ENCODE results near the gene FBXO40. TPM values are rescaled to one million over a fixed set of nuclear protein-coding genes. Genes with fewer than 3 reads are reported as not detected.

The FBXO40 gene
- total RNA-seq, 2 donors from 2014 or later: not detected

DNA sequence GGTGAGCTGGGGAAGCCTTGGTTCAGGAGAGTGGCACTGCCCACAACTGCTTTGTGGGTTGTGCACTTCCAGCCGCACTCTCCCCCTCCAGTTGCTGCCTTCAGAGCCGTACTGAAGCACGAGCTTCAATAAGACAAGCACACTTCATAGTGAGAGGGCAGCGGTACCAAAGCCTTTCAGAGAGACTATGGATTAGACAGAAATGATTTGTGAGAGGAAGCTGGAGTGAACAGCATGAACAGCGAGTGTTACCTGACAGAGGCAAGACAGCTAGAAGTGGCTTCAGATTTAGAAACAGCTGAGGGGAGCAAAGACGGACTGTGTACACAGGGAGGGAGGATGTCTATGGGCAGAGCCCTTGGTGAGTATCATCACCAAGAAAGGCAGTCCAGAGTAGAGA, 36.4 kb downstream of the FBXO40 start:
- DNase-seq: no peak
- TF ChIP-seq, protein P1, sequence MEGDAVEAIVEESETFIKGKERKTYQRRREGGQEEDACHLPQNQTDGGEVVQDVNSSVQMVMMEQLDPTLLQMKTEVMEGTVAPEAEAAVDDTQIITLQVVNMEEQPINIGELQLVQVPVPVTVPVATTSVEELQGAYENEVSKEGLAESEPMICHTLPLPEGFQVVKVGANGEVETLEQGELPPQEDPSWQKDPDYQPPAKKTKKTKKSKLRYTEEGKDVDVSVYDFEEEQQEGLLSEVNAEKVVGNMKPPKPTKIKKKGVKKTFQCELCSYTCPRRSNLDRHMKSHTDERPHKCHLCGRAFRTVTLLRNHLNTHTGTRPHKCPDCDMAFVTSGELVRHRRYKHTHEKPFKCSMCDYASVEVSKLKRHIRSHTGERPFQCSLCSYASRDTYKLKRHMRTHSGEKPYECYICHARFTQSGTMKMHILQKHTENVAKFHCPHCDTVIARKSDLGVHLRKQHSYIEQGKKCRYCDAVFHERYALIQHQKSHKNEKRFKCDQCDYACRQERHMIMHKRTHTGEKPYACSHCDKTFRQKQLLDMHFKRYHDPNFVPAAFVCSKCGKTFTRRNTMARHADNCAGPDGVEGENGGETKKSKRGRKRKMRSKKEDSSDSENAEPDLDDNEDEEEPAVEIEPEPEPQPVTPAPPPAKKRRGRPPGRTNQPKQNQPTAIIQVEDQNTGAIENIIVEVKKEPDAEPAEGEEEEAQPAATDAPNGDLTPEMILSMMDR (IDR thresholded peaks at IDR 0.05): no peak
- H3K4me3 ChIP-seq: no peak overlapping the region
- H3K9ac ChIP-seq (ENCODE audit: low read depth in 2 of 2, low read length in 2 of 2): no peak overlapping the region
- intact Hi-C loops (cut with DNase I): no loop called here
- no peaks in the 10 kb centered on the region for H3K36me3 ChIP-seq
- no peak overlapping the region for H3K27ac ChIP-seq
- no peaks in the 10 kb centered on the region for H3K4me1 ChIP-seq
- H3K9me3 ChIP-seq: no peaks in the 10 kb centered on the region
- H3K27me3 ChIP-seq: no peaks in the 10 kb centered on the region

DNA sequence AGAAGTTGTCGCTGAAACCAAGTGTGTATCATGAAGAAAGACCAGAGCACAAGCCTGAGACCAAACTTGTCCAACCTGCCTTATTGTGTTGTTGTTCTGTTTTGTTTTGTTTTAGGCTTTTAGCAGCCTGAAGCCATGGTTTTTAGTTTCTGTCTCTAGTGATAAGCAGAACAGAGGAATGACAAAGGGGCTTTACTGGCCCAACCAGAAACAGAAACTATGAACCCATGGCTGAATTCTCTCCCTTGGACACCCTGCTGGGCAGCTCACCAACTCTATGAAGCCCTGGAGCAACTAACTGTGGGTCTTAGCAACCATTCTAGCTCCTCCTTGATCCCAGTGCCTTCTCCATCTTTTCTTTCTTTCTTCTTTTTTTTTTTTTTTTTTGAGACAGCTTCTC, 37.2 kb downstream of the FBXO40 start:
- no peak overlapping the region for H3K27ac ChIP-seq
- TF ChIP-seq, protein P1 (IDR thresholded peaks at IDR 0.05): no peak
- DNase-seq: no peak
- H3K27me3 ChIP-seq: no peaks in the 10 kb centered on the region
- no peaks in the 10 kb centered on the region for H3K9me3 ChIP-seq
- H3K36me3 ChIP-seq: no peaks in the 10 kb centered on the region
- H3K9ac ChIP-seq (ENCODE audit: low read depth in 2 of 2, low read length in 2 of 2): no peak overlapping the region
- H3K4me1 ChIP-seq: no peaks in the 10 kb centered on the region
- intact Hi-C loops (cut with DNase I): no loop called here
- no peak overlapping the region for H3K4me3 ChIP-seq

GRCh38 chr3:121637922-121638321, 44.7 kb downstream of the FBXO40 start:
- H3K4me3 ChIP-seq: no peak overlapping the region
- intact Hi-C loops (cut with DNase I): no loop called here
- H3K4me1 ChIP-seq: no peaks in the 10 kb centered on the region
- no peak for DNase-seq
- H3K36me3 ChIP-seq: no peaks in the 10 kb centered on the region
- TF ChIP-seq, protein P1 (IDR thresholded peaks at IDR 0.05): no peak
- no peak overlapping the region for H3K9ac ChIP-seq (ENCODE audit: low read depth in 2 of 2, low read length in 2 of 2)
- H3K27ac ChIP-seq: no peak overlapping the region
- no peaks in the 10 kb centered on the region for H3K27me3 ChIP-seq
- no peaks in the 10 kb centered on the region for H3K9me3 ChIP-seq

- Histone ChIP-seq H3K4me3 (no peak overlapping the region), H3K9me3 (no peaks in the 10 kb centered on the region), H3K4me1 (no peaks in the 10 kb centered on the region), H3K27ac (no peak overlapping the region), H3K36me3 (no peaks in the 10 kb centered on the region), H3K9ac (ENCODE audit: low read depth in 2 of 2, low read length in 2 of 2) (no peak overlapping the region), H3K27me3 (no peaks in the 10 kb centered on the region)
- TF ChIP-seq, protein P1 (IDR thresholded peaks at IDR 0.05): no peak
- DNase-seq: no peak
- intact Hi-C loops (cut with DNase I): no loop called here
Observed at GRCh38 chr3:121641127-121641526, 47.9 kb downstream of the FBXO40 start.

- Histone ChIP-seq H3K4me3 (no peak overlapping the region), H3K9ac (ENCODE audit: low read depth in 2 of 2, low read length in 2 of 2) (no peak overlapping the region), H3K9me3 (no peaks in the 10 kb centered on the region), H3K36me3 (no peaks in the 10 kb centered on the region), H3K27ac (no peak overlapping the region), H3K27me3 (no peaks in the 10 kb centered on the region), H3K4me1 (no peaks in the 10 kb centered on the region)
- DNase-seq: no peak
- intact Hi-C loops (cut with DNase I): no loop called here
- TF ChIP-seq, protein P1 (IDR thresholded peaks at IDR 0.05): no peak
Observed at GRCh38 chr3:121642601-121643314, 49.6 kb downstream of the FBXO40 start.

All from colonic mucosa (tissue), 4 donors.